GM23248 (cell line): ENCODE measurements around the gene XRN2. TPM values are rescaled to one million over a fixed set of nuclear protein-coding genes. Genes with fewer than 3 reads are reported as not detected.

Experiments
- DNase-seq: peaks from one replicate; pipeline ENCODE4 v3.0.0-alpha.2; 2015
- H2AFZ ChIP-seq: fragments of 200-600 bp; sonication (generic); 2 replicates; pipeline ENCODE4 v1.6.1; 2016; ENCODE audit warnings: antibody characterized with exemption
- H3F3A ChIP-seq: fragments of 200-600 bp; sonication (generic); 2 replicates; pipeline ENCODE4 v1.6.1; 2016; ENCODE audit warnings: mild to moderate bottlenecking, antibody characterized with exemption, mixed run types; ENCODE audit not compliant: insufficient read depth
- H3K27ac ChIP-seq: fragments of 200-600 bp; sonication (generic); 2 replicates; pipeline ENCODE4 v1.5.1; 2016; ENCODE audit warnings: mild to moderate bottlenecking
- H3K27me3 ChIP-seq: fragments of 200-600 bp; sonication (generic); replicated peaks from 2 replicates; pipeline ENCODE4 v1.6.1; 2016; ENCODE audit warnings: mild to moderate bottlenecking; ENCODE audit not compliant: insufficient read depth
- H3K36me3 ChIP-seq: fragments of 200-600 bp; sonication (generic); 2 replicates; pipeline ENCODE4 v1.6.1; 2016; ENCODE audit warnings: low read depth, mild to moderate bottlenecking
- H3K4me1 ChIP-seq: fragments of 200-600 bp; sonication (generic); 2 replicates; pipeline ENCODE4 v1.6.1; 2016; ENCODE audit warnings: mild to moderate bottlenecking; ENCODE audit not compliant: insufficient read depth
- H3K4me2 ChIP-seq: fragments of 200-600 bp; sonication (generic); one replicate; pipeline ENCODE4 v1.6.1; 2016; ENCODE audit warnings: mild to moderate bottlenecking; ENCODE audit not compliant: unreplicated experiment
- H3K4me3 ChIP-seq: fragments of 200-600 bp; sonication (generic); 2 replicates; pipeline ENCODE4 v1.5.1; 2016; ENCODE audit warnings: mild to moderate bottlenecking
- H3K79me2 ChIP-seq: fragments of 200-600 bp; sonication (generic); 2 replicates; pipeline ENCODE4 v1.6.1; 2016; ENCODE audit warnings: mild to moderate bottlenecking; ENCODE audit not compliant: insufficient read depth
- H3K9ac ChIP-seq: fragments of 200-600 bp; sonication (generic); 2 replicates; pipeline ENCODE4 v1.6.1; 2016; ENCODE audit warnings: mild to moderate bottlenecking
- H3K9me2 ChIP-seq: fragments of 200-600 bp; sonication (generic); 2 replicates; pipeline ENCODE4 v1.6.1; 2016; ENCODE audit warnings: mixed run types, mild to moderate bottlenecking, moderate library complexity; ENCODE audit not compliant: insufficient read depth
- H3K9me3 ChIP-seq: fragments of 200-600 bp; sonication (generic); one replicate; pipeline ENCODE4 v1.6.1; 2017; ENCODE audit warnings: low read depth
- H4K20me1 ChIP-seq: fragments of 200-600 bp; sonication (generic); 2 replicates; pipeline ENCODE4 v1.6.0; 2016; ENCODE audit not compliant: insufficient read depth
- EZH2 ChIP-seq: fragments of 200-600 bp; sonication (generic); IDR thresholded peaks from 2 replicates; pipeline ENCODE4 v1.6.1; 2018; ENCODE audit warnings: antibody characterized with exemption, mild to moderate bottlenecking; ENCODE audit not compliant: insufficient read depth, poor library complexity, severe bottlenecking
- EZH2phosphoT487 ChIP-seq: fragments of 200-600 bp; sonication (generic); IDR thresholded peaks from 2 replicates; pipeline ENCODE4 v1.6.1; 2018; ENCODE audit warnings: antibody characterized with exemption, moderate library complexity, mild to moderate bottlenecking, low read depth; ENCODE audit not compliant: insufficient read depth
- whole genome bisulfite sequencing, 2 experiments: methylation state at CpG; one replicate each; pipeline ENCODE4 v1.1.6; 2015 to 2017; ENCODE audit warnings: low lambda C conversion rate in 2 of 2, low coverage in 1 of 2; ENCODE audit errors: missing lambda C conversion rate in 2 of 2; 5-methylcytosine and 5-hydroxymethylcytosine counted together
- in situ Hi-C: fragments of 300-500 bp; cut with MboI; formaldehyde crosslinking; loops from 2 replicates; pipeline ENCODE4 v1.15.0; 2020
- polyA plus RNA-seq: library from polyadenylated mRNA; unstranded; fragments of >200 nt; fragmentation: Nextera tagmentation; extraction: Ambion mirVana; gene quantifications from 2 replicates; pipeline ENCODE4 v1.2.1, GENCODE V29; 2016
- small RNA-seq: library from RNA; depleted of rRNA; stranded (forward); fragments of <200 nt; gene quantifications from one replicate; pipeline ENCODE3, GENCODE V24; 2014; ENCODE audit warnings: low read depth, low replicate concordance
- total RNA-seq: library from RNA; depleted of rRNA; stranded (reverse); fragments of >200 nt; shearing (Covaris generic); gene quantifications from 2 replicates; pipeline ENCODE4 v1.2.3, GENCODE V29; 2014; rRNA removed

XRN2 gene
- total and polyA plus RNA-seq, 2 experiments from 2014 or later, result 55.0 to 78.9 TPM

GRCh38 chr20:21435576-21435975, 132.4 kb downstream of the XRN2 start:
- peak; percentile 6 for DNase-seq
- WGBS, 2 experiments, result 30 to 34% methylated on average over 3 of the region's 3 CpGs

GRCh38 chr20:21436205-21436604, 133.1 kb downstream of the XRN2 start:
- peak overlapping the region; percentile 24; the same call in 1 of the 2 replicates for H3K4me3 ChIP-seq
- TF ChIP-seq EZH2phosphoT487 (peak; percentile 81), EZH2 (no peak)
- H3K9me3 ChIP-seq, result no peaks in the 10 kb centered on the region
- no peak overlapping the region for H2AFZ ChIP-seq
- peak overlapping the region; percentile 60 for H3K4me2 ChIP-seq
- in situ Hi-C loops, result no loop called here
- H4K20me1 ChIP-seq, result no peaks in the 10 kb centered on the region
- 1 to 3% methylated on average over 4 of the region's 4 CpGs for WGBS, 2 experiments
- H3K36me3 ChIP-seq, result no peaks in the 10 kb centered on the region
- H3K9me2 ChIP-seq, result no peaks in the 10 kb centered on the region
- H3K79me2 ChIP-seq, result no peaks in the 10 kb centered on the region
- H3K27me3 ChIP-seq, result 0 out of 2 replicates have a peak, but pooled peaks cover 7% of the 10 kb centered on the region
- peaks cover 33% of the 10 kb centered on the region for H3K4me1 ChIP-seq
- peak; percentile 91 for DNase-seq
- peak overlapping the region; percentile 58 for H3K27ac ChIP-seq
- peaks cover 16% of the 10 kb centered on the region for H3F3A ChIP-seq
- H3K9ac ChIP-seq, result no peak overlapping the region

More at GRCh38 chr20:21435576-21435975, 132.4 kb downstream of the XRN2 start:
- no peak overlapping the region for H3K4me3 ChIP-seq
- peaks cover 33% of the 10 kb centered on the region for H3K4me1 ChIP-seq
- no peaks in the 10 kb centered on the region for H3K79me2 ChIP-seq
- H2AFZ ChIP-seq, result no peak overlapping the region
- H3K27me3 ChIP-seq, result 0 out of 2 replicates have a peak, but pooled peaks cover under 1% of the 10 kb centered on the region
- no peaks in the 10 kb centered on the region for H3K36me3 ChIP-seq
- no peaks in the 10 kb centered on the region for H3K9me2 ChIP-seq
- no peaks in the 10 kb centered on the region for H4K20me1 ChIP-seq
- no peak for TF ChIP-seq EZH2
- no peak for TF ChIP-seq EZH2phosphoT487
- H3K9ac ChIP-seq, result peak overlapping the region; percentile 21; the same call in 1 of the 2 replicates
- peak overlapping the region; percentile 38 for H3K4me2 ChIP-seq
- peak overlapping the region; percentile 58 for H3K27ac ChIP-seq
- peaks cover 16% of the 10 kb centered on the region for H3F3A ChIP-seq
- no peaks in the 10 kb centered on the region for H3K9me3 ChIP-seq
- in situ Hi-C loops, result no loop called here

- H3K4me1 ChIP-seq, result peaks cover 33% of the 10 kb centered on the region
- peak overlapping the region; percentile 60 for H3K4me2 ChIP-seq
- in situ Hi-C loops, result no loop called here
- 69 to 75% methylated on average over 1 of the region's 1 CpG for WGBS, 2 experiments
- no peaks in the 10 kb centered on the region for H3K9me2 ChIP-seq
- H2AFZ ChIP-seq, result no peak overlapping the region
- H3K4me3 ChIP-seq, result peak overlapping the region; percentile 24; the same call in 1 of the 2 replicates
- H3K9ac ChIP-seq, result no peak overlapping the region
- no peak for DNase-seq
- H3F3A ChIP-seq, result peaks cover 16% of the 10 kb centered on the region
- no peaks in the 10 kb centered on the region for H3K9me3 ChIP-seq
- H4K20me1 ChIP-seq, result no peaks in the 10 kb centered on the region
- TF ChIP-seq EZH2 (no peak), EZH2phosphoT487 (no peak)
- peak overlapping the region; percentile 41; the same call in 1 of the 2 replicates for H3K27ac ChIP-seq
- H3K36me3 ChIP-seq, result no peaks in the 10 kb centered on the region
- H3K79me2 ChIP-seq, result no peaks in the 10 kb centered on the region
- 0 out of 2 replicates have a peak, but pooled peaks cover 9% of the 10 kb centered on the region for H3K27me3 ChIP-seq
These were observed 134.1 kb downstream of the XRN2 start for GRCh38 chr20:21437248-21437647.

GRCh38 chr20:21437816-21438215, 134.7 kb downstream of the XRN2 start:
- WGBS, 2 experiments, result 75% methylated on average over 2 of the region's 2 CpGs
- H2AFZ ChIP-seq, result no peak overlapping the region
- in situ Hi-C loops, result no loop called here

More at GRCh38 chr20:21437816-21438215, 134.7 kb downstream of the XRN2 start:
- Histone ChIP-seq H3K79me2 (no peaks in the 10 kb centered on the region), H3K9me2 (no peaks in the 10 kb centered on the region), H3K27me3 (0 out of 2 replicates have a peak, but pooled peaks cover 14% of the 10 kb centered on the region), H3K4me2 (no peak overlapping the region), H3F3A (peaks cover 16% of the 10 kb centered on the region), H3K9ac (no peak overlapping the region), H3K36me3 (no peaks in the 10 kb centered on the region), H3K4me3 (no peak overlapping the region), H3K9me3 (no peaks in the 10 kb centered on the region), H4K20me1 (no peaks in the 10 kb centered on the region), H3K27ac (no peak overlapping the region), H3K4me1 (peaks cover 31% of the 10 kb centered on the region)
- DNase-seq, result peak; percentile 20
- TF ChIP-seq EZH2phosphoT487 (no peak), EZH2 (no peak)

Small RNA genes within 50 kb of the gene (small RNA-seq; reads per million reads assigned to genes)
- gene RN7SKP140, result not detected

Other genes with a start within 250 kb of the XRN2 start
- gene LINC00237, start 197.0 kb upstream of the XRN2 start, total RNA-seq, result not detected in 2 replicates
- not detected in 2 replicates for gene LINC00237, start 197.0 kb upstream of the XRN2 start, polyA plus RNA-seq
- 24.5 and 35.9 TPM in 2 replicates for gene KIZ, start 177.2 kb upstream of the XRN2 start, total RNA-seq
- 15.2 and 15.4 TPM in 2 replicates for gene KIZ, start 177.2 kb upstream of the XRN2 start, polyA plus RNA-seq
- gene NKX2-4, start 94.2 kb downstream of the XRN2 start, total RNA-seq, result not detected in 2 replicates
- not detected in 2 replicates for gene NKX2-4, start 94.2 kb downstream of the XRN2 start, polyA plus RNA-seq
- not detected in 2 replicates for gene NKX2-2, start 210.7 kb downstream of the XRN2 start, total RNA-seq
- not detected in 2 replicates for gene NKX2-2, start 210.7 kb downstream of the XRN2 start, polyA plus RNA-seq